ENCODE results near the gene LIPF. TPM values are rescaled to one million over a fixed set of nuclear protein-coding genes. Genes with fewer than 3 reads are reported as not detected.
"Not testable (repeated sequence)": the region's sequence is repeated elsewhere in the genome, so short reads cannot be mapped to it uniquely, and the experiment has no call there.

The LIPF gene
- total and polyA plus RNA-seq, 9 donors, result 0.16 to 0.79 TPM; not detected in 7

- H3K4me3 ChIP-seq (ENCODE audit: low read length), result no peak overlapping the region
- no peak overlapping the region for H3K27ac ChIP-seq (ENCODE audit: low read length)
- no peaks in the 10 kb centered on the region for H3K4me1 ChIP-seq (ENCODE audit: control insufficient read depth, insufficient read depth, low read length)
- no peaks in the 10 kb centered on the region for H3K27me3 ChIP-seq (ENCODE audit: control insufficient read depth, insufficient read depth, low read length)
- no peaks in the 10 kb centered on the region for H3K36me3 ChIP-seq (ENCODE audit: control insufficient read depth, insufficient read depth, low read length)
- WGBS (ENCODE audit: insufficient coverage), result no CpG with 5 or more reads among the region's 2 CpGs
- no peaks in the 10 kb centered on the region for H3K9me3 ChIP-seq (replicated peaks; ENCODE audit: control insufficient read depth, low read depth, low read length)
- no peak for DNase-seq
These were observed 43.4 kb downstream of the LIPF start for GRCh38 chr10:88707429-88708155.

GRCh38 chr10:88709361-88709760 is 45.1 kb downstream of the LIPF start:
- DNase-seq; H3K4me1 ChIP-seq (ENCODE audit: control insufficient read depth, insufficient read depth, low read length); H3K36me3 ChIP-seq (ENCODE audit: control insufficient read depth, insufficient read depth, low read length); H3K4me3 ChIP-seq (ENCODE audit: low read length); H3K27ac ChIP-seq (ENCODE audit: low read length); H3K9me3 ChIP-seq (replicated peaks; ENCODE audit: control insufficient read depth, low read depth, low read length); H3K27me3 ChIP-seq (ENCODE audit: control insufficient read depth, insufficient read depth, low read length): not testable (repeated sequence)
- no CpG with 5 or more reads among the region's 6 CpGs for whole genome bisulfite sequencing (ENCODE audit: insufficient coverage)

- no peaks in the 10 kb centered on the region for H3K27me3 ChIP-seq (ENCODE audit: control insufficient read depth, insufficient read depth, low read length)
- no peak overlapping the region for H3K4me3 ChIP-seq (ENCODE audit: low read length)
- no peaks in the 10 kb centered on the region for H3K36me3 ChIP-seq (ENCODE audit: control insufficient read depth, insufficient read depth, low read length)
- no peaks in the 10 kb centered on the region for H3K9me3 ChIP-seq (replicated peaks; ENCODE audit: control insufficient read depth, low read depth, low read length)
- no peak for DNase-seq
- WGBS (ENCODE audit: insufficient coverage), result no CpG with 5 or more reads among the region's 1 CpG
- H3K27ac ChIP-seq (ENCODE audit: low read length), result no peak overlapping the region
- no peaks in the 10 kb centered on the region for H3K4me1 ChIP-seq (ENCODE audit: control insufficient read depth, insufficient read depth, low read length)
These were observed 51.3 kb downstream of the LIPF start for GRCh38 chr10:88715517-88715916.

- H3K4me3 ChIP-seq (ENCODE audit: low read length), result no peak overlapping the region
These were observed 57.1 kb downstream of the LIPF start for GRCh38 chr10:88721392-88721791.

GRCh38 chr10:88725798-88726197 is 61.6 kb downstream of the LIPF start:
- no peak overlapping the region for H3K27ac ChIP-seq (ENCODE audit: low read length)
- WGBS (ENCODE audit: insufficient coverage), result no CpG with 5 or more reads among the region's 1 CpG
- H3K36me3 ChIP-seq (ENCODE audit: control insufficient read depth, insufficient read depth, low read length), result no peaks in the 10 kb centered on the region
- no peaks in the 10 kb centered on the region for H3K27me3 ChIP-seq (ENCODE audit: control insufficient read depth, insufficient read depth, low read length)
- no peaks in the 10 kb centered on the region for H3K9me3 ChIP-seq (replicated peaks; ENCODE audit: control insufficient read depth, low read depth, low read length)
- no peak for DNase-seq
- no peak overlapping the region for H3K4me3 ChIP-seq (ENCODE audit: low read length)
- no peaks in the 10 kb centered on the region for H3K4me1 ChIP-seq (ENCODE audit: control insufficient read depth, insufficient read depth, low read length)

More at GRCh38 chr10:88721392-88721791, 57.1 kb downstream of the LIPF start:
- no peak for DNase-seq
- 42% methylated on average over 1 of the region's 4 CpGs for WGBS (ENCODE audit: insufficient coverage)
- Histone ChIP-seq H3K27ac (ENCODE audit: low read length) (no peak overlapping the region), H3K4me1 (ENCODE audit: control insufficient read depth, insufficient read depth, low read length) (no peaks in the 10 kb centered on the region), H3K36me3 (ENCODE audit: control insufficient read depth, insufficient read depth, low read length) (no peaks in the 10 kb centered on the region), H3K9me3 (replicated peaks; ENCODE audit: control insufficient read depth, low read depth, low read length) (no peaks in the 10 kb centered on the region), H3K27me3 (ENCODE audit: control insufficient read depth, insufficient read depth, low read length) (no peaks in the 10 kb centered on the region)

GRCh38 chr10:88728107-88728763 is 64.0 kb downstream of the LIPF start:
- Histone ChIP-seq H3K36me3 (ENCODE audit: control insufficient read depth, insufficient read depth, low read length) (no peaks in the 10 kb centered on the region), H3K9me3 (replicated peaks; ENCODE audit: control insufficient read depth, low read depth, low read length) (no peaks in the 10 kb centered on the region), H3K4me3 (ENCODE audit: low read length) (no peak overlapping the region), H3K27me3 (ENCODE audit: control insufficient read depth, insufficient read depth, low read length) (no peaks in the 10 kb centered on the region), H3K27ac (ENCODE audit: low read length) (no peak overlapping the region), H3K4me1 (ENCODE audit: control insufficient read depth, insufficient read depth, low read length) (no peaks in the 10 kb centered on the region)
- no peak for DNase-seq
- WGBS (ENCODE audit: insufficient coverage), result 62% methylated on average over 30 of the region's 30 CpGs

Other genes with a start within 250 kb of the LIPF start
- 3.5 TPM for gene RNLS, start 81.1 kb upstream of the LIPF start, total RNA-seq
- 1 to 10 TPM; 2.0 to 4.5 (median 3.3) TPM for gene RNLS, start 81.1 kb upstream of the LIPF start, polyA plus RNA-seq (ENCODE audit: insufficient read depth in 1 of 8, insufficient read length in 8 of 8, low replicate concordance in 1 of 8)
- 0.13 TPM for gene LIPJ, start 77.7 kb upstream of the LIPF start, total RNA-seq
- gene LIPJ, start 77.7 kb upstream of the LIPF start, polyA plus RNA-seq (ENCODE audit: insufficient read depth in 1 of 8, insufficient read length in 8 of 8, low replicate concordance in 1 of 8), result under 1 TPM in 3 of 8 donors, not detected in 5; 0.07 to 0.10 (median 0.08) TPM
- not detected for gene LIPK, start 41.8 kb downstream of the LIPF start, total RNA-seq
- under 1 TPM in 2 of 8 donors, not detected in 6; 0.27 to 0.57 TPM for gene LIPK, start 41.8 kb downstream of the LIPF start, polyA plus RNA-seq (ENCODE audit: insufficient read depth in 1 of 8, insufficient read length in 8 of 8, low replicate concordance in 1 of 8)
- not detected for gene LIPN, start 95.6 kb downstream of the LIPF start, total RNA-seq
- not detected for gene LIPN, start 95.6 kb downstream of the LIPF start, polyA plus RNA-seq (ENCODE audit: insufficient read depth in 1 of 8, insufficient read length in 8 of 8, low replicate concordance in 1 of 8)
- not detected for gene LIPM, start 138.3 kb downstream of the LIPF start, total RNA-seq
- under 1 TPM in 1 of 8 donors, not detected in 7; 0.14 TPM for gene LIPM, start 138.3 kb downstream of the LIPF start, polyA plus RNA-seq (ENCODE audit: insufficient read depth in 1 of 8, insufficient read length in 8 of 8, low replicate concordance in 1 of 8)
- gene ANKRD22, start 187.4 kb downstream of the LIPF start, total RNA-seq, result not detected
- gene ANKRD22, start 187.4 kb downstream of the LIPF start, polyA plus RNA-seq (ENCODE audit: insufficient read depth in 1 of 8, insufficient read length in 8 of 8, low replicate concordance in 1 of 8), result under 1 TPM in 5 of 8 donors, not detected in 3; 0.11 to 0.44 (median 0.16) TPM
- 10.3 TPM for gene STAMBPL1, start 215.8 kb downstream of the LIPF start, total RNA-seq
- 1 to 10 TPM; 5.2 to 7.2 (median 6.2) TPM for gene STAMBPL1, start 215.8 kb downstream of the LIPF start, polyA plus RNA-seq (ENCODE audit: insufficient read depth in 1 of 8, insufficient read length in 8 of 8, low replicate concordance in 1 of 8)